Panc1 (cell line): ENCODE data around the gene ERICH4.

Source experiments
- CTCF ChIP-seq: fragments of 450-650 bp; IDR thresholded peaks from 2 replicates; pipeline ENCODE4 v1.5.1; 2017; ENCODE audit warnings: mild to moderate bottlenecking
- POLR2AphosphoS5 ChIP-seq: IDR thresholded peaks from 2 replicates; pipeline ENCODE4 v1.6.1; 2012; ENCODE audit warnings: mild to moderate bottlenecking, low read depth, low read length, moderate library complexity
- REST ChIP-seq, 2 experiments: IDR thresholded peaks; 2 replicates each; pipeline ENCODE4 v1.6.1; 2011 to 2012; ENCODE audit warnings: low read depth in 2 of 2, control low read depth in 1 of 2, low read length in 1 of 2, mild to moderate bottlenecking in 1 of 2, moderate library complexity in 1 of 2; ENCODE audit not compliant: insufficient read depth in 1 of 2
- SIN3A ChIP-seq: IDR thresholded peaks from 2 replicates; pipeline ENCODE4 v1.6.1; 2012; ENCODE audit warnings: low read depth, mild to moderate bottlenecking, low read length, moderate library complexity, borderline replicate concordance; ENCODE audit not compliant: insufficient read depth
- TCF7L2 ChIP-seq: IDR thresholded peaks from 2 replicates; pipeline ENCODE4 v1.6.1; 2011; ENCODE audit warnings: mild to moderate bottlenecking, low read depth, low read length, inconsistent platforms

GRCh38 chr19:41430922-41431321, 12.0 kb upstream of the ERICH4 start:
- no peak for TF ChIP-seq CTCF
- TF ChIP-seq POLR2AphosphoS5 = no peak
- TF ChIP-seq REST (IDR thresholded peaks at IDR 0.05; ENCODE audit: insufficient read depth in 1 of 2, low read depth in 2 of 2, low read length in 1 of 2) = no peak
- TF ChIP-seq TCF7L2 = no peak
- no peak for TF ChIP-seq SIN3A
